Spleen (tissue), 11 donors: Measurements from ENCODE around the gene KANK2. TPM values are rescaled to one million over a fixed set of nuclear protein-coding genes. Genes with fewer than 3 reads are reported as not detected.
"Not testable (repeated sequence)": the region's sequence is repeated elsewhere in the genome, so short reads cannot be mapped to it uniquely, and the experiment has no call there.

Experiments
- DNase-seq: peaks from one replicate; pipeline ENCODE4 v3.0.0-alpha.2; 2020
- H3K27ac ChIP-seq, 8 donors: fragments of 200-600 bp; sonication (generic) in 7 of 8; 1 replicate in 4 of 8; 2 replicates in 4 of 8; pipeline versions ENCODE4 v1.5.0 to v1.8.0; 2016 to 2021; ENCODE audit warnings: inconsistent platforms in 4 of 8, mild to moderate bottlenecking in 4 of 8, moderate library complexity in 1 of 8
- H3K27me3 ChIP-seq, 7 donors: fragments of 200-600 bp; sonication (generic) in 6 of 7; replicated peaks in 1 of 7; 1 replicate in 4 of 7; 2 replicates in 3 of 7; pipeline versions ENCODE4 v1.5.0 to v1.8.0; 2016 to 2021; ENCODE audit warnings: inconsistent platforms in 3 of 7, mild to moderate bottlenecking in 1 of 7
- H3K36me3 ChIP-seq, 6 donors: fragments of 200-600 bp; sonication (generic) in 5 of 6; 1 replicate in 4 of 6; 2 replicates in 2 of 6; pipeline versions ENCODE4 v1.5.0 to v1.8.0; 2016 to 2021; ENCODE audit warnings: inconsistent platforms in 2 of 6
- H3K4me1 ChIP-seq, 6 donors: fragments of 200-600 bp; sonication (generic) in 5 of 6; 1 replicate in 3 of 6; 2 replicates in 3 of 6; pipeline versions ENCODE4 v1.5.0 to v1.8.0; 2016 to 2021; ENCODE audit warnings: inconsistent platforms in 3 of 6
- H3K4me3 ChIP-seq, 8 donors: fragments of 200-600 bp; sonication (generic) in 7 of 8; 1 replicate in 4 of 8; 2 replicates in 4 of 8; pipeline versions ENCODE4 v1.5.0 to v1.8.0; 2016 to 2021; ENCODE audit warnings: inconsistent platforms in 4 of 8, mild to moderate bottlenecking in 4 of 8, moderate library complexity in 2 of 8
- H3K9me3 ChIP-seq, 8 donors: fragments of 200-600 bp; sonication (generic) in 7 of 8; 1 replicate in 4 of 8; 2 replicates in 4 of 8; pipeline versions ENCODE4 v1.5.0 to v1.8.0; 2016 to 2021; ENCODE audit warnings: inconsistent platforms in 4 of 8
- POLR2A ChIP-seq, 3 donors: fragments of 450-650 bp; IDR thresholded peaks; one replicate each; pipeline ENCODE4 v1.5.1; 2017; ENCODE audit warnings: antibody characterized with exemption in 3 of 3, mild to moderate bottlenecking in 1 of 3
- POLR2AphosphoS5 ChIP-seq, 3 donors: sonication (generic); formaldehyde crosslinking; IDR thresholded peaks; one replicate each; pipeline ENCODE4 v1.5.1; 2017; ENCODE audit warnings: antibody characterized with exemption in 3 of 3
- WGBS, 5 donors: extraction: QIAGEN DNeasy Blood & Tissue Kit in 3 of 5; methylation state at CpG; one replicate each; pipeline versions ENCODE4 v1.1.5 to v1.1.7; 2013 to 2018; 5-methylcytosine and 5-hydroxymethylcytosine counted together
- intact Hi-C: fragments of 100-400 bp; cut with DNase I; formaldehyde crosslinking; loops from one replicate; pipeline ENCODE4 v1.15.0; 2023; ENCODE audit warnings: low total_unique reads
- polyA plus RNA-seq, 3 donors: library from polyadenylated mRNA; stranded (reverse); fragments of 200-250 nt; gene quantifications; one replicate each; pipeline ENCODE4 v1.2.1, GENCODE V29; 2013
- total RNA-seq, 7 donors: library from RNA; depleted of rRNA in 3 of 7; stranded (reverse); fragments of >200 nt in 3 of 7; fragmentation: NEBNext Ultra II Directional in 4 of 7; extraction: Animal tissue kit (Norgen Biotek cat#: 25700) in 4 of 7; gene quantifications; one replicate each; pipeline versions ENCODE4 v1.1.0 to v1.2.1, GENCODE V29; 2016 to 2021
- TF ChIP-seq, protein P1 (sequence below), 11 experiments: fragments of 200-600 bp in 7 of 11; fragments of 450-650 bp in 4 of 11; sonication (generic) in 4 of 11; IDR thresholded peaks in 8 of 11; conservative IDR thresholded peaks in 3 of 11; 1 replicate in 7 of 11; 2 replicates in 4 of 11; pipeline versions ENCODE4 v1.4.0 to v1.8.0; 2016 to 2021; ENCODE audit warnings: antibody characterized with exemption in 11 of 11, inconsistent platforms in 4 of 11, mild to moderate bottlenecking in 1 of 11
- donor health status: healthy with polysubstance abuse.
- donor health status: DM: no; HTN: no; CAD: no; lungs with moderate emphysema.
- donor health status: DM: no; HTN: no; CAD: no.
- donor health status: Bipolar disorder and iron deficiency.
- donor health status: healthy.
- donor health status: DM: no; HTN: no; CAD: no.
- donor health status: DM: yes; HTN: yes; CAD: no.

Gene KANK2
- total and polyA plus RNA-seq, 10 donors, result 16.3 to 144 (median 84.5) TPM

DNA sequence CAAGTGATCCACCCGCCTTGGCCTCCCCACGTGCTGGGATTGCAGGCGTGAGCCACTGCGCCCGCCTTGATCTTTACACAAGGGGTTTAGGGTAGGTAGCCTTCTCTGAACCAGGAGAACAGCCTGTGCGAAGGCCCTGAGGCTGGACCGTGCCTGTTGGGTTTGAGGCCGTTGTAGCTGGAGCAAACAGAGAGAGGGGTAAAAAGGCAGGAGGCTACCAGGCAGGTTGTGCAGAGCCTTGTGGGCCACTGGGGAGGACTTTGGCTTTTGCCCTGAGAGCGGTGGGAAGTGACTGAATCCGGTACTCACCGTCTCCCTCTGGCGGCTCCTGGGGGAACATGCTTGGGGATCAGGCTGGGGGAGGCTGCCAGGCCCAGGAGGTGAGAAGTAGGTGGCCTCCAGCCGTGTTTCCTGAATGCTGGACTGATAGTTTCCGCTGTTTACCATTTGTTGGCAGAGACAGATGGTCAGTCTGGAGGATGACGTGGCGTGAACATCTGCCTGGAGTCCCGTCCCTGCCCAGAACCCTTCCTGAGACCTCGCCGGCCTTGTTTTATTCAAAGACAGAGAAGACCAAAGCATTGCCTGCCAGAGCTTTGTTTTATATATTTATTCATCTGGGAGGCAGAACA, 66.4 kb downstream of the KANK2 start:
- Histone ChIP-seq H3K27ac (peak overlapping the region; percentile 4 to 75 (median 38)), H3K36me3 (peaks cover 0 to 87% (median 49%) of the 10 kb centered on the region in 6 donors), H3K9me3 (no peaks in the 10 kb centered on the region), H3K4me1 (peaks cover 6 to 22% (median 17%) of the 10 kb centered on the region in 6 donors), H3K27me3 (no peaks in the 10 kb centered on the region), H3K4me3 (no peak overlapping the region)
- intact Hi-C loops, result loop anchor here (5.0 kb wide), 1 partner anchor 94 kb away; no protein-coding TSS in a partner anchor
- TF ChIP-seq, protein P1, sequence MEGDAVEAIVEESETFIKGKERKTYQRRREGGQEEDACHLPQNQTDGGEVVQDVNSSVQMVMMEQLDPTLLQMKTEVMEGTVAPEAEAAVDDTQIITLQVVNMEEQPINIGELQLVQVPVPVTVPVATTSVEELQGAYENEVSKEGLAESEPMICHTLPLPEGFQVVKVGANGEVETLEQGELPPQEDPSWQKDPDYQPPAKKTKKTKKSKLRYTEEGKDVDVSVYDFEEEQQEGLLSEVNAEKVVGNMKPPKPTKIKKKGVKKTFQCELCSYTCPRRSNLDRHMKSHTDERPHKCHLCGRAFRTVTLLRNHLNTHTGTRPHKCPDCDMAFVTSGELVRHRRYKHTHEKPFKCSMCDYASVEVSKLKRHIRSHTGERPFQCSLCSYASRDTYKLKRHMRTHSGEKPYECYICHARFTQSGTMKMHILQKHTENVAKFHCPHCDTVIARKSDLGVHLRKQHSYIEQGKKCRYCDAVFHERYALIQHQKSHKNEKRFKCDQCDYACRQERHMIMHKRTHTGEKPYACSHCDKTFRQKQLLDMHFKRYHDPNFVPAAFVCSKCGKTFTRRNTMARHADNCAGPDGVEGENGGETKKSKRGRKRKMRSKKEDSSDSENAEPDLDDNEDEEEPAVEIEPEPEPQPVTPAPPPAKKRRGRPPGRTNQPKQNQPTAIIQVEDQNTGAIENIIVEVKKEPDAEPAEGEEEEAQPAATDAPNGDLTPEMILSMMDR (IDR thresholded peaks at IDR 0.05 in 8 of 11, conservative IDR thresholded peaks at IDR 0.05 in 3 of 11), result peak; percentile 83 to 96 (median 94)
- TF ChIP-seq POLR2AphosphoS5 (IDR thresholded peaks at IDR 0.05) (peak; percentile 36 to 79 (median 76)), POLR2A (IDR thresholded peaks at IDR 0.05) (no peak)
- 46 to 55% (median 48%) methylated on average over 17 to 19 of the region's 19 CpGs for WGBS, 5 donors
- DNase-seq, result peak; percentile 93

DNA sequence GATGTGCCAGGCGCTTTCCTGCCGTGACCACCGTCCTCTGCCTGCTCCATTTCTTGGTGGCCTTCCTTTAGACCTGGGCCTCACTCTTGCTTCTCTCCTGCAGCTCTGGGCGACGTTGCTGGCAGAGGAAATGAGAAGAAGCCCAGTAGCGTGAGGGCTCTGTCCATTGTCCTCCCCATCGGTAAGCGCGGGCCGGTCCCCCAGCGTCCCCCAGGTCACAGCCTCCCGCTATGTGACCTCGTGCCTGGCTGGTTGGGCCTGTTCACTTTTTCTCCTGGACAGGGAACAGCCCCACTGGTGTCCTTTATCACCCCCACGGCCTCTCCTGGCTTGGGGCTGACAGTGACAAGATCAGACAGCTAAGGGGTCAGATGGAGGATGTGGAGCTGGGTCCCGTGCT, 69.4 kb downstream of the KANK2 start:
- H3K27ac ChIP-seq, result peak overlapping the region in 1 of 8 donors; percentile 7
- DNase-seq, result no peak
- no peak for TF ChIP-seq POLR2AphosphoS5 (IDR thresholded peaks at IDR 0.05)
- no peak for TF ChIP-seq POLR2A (IDR thresholded peaks at IDR 0.05)
- TF ChIP-seq, protein P1 (IDR thresholded peaks at IDR 0.05 in 8 of 11, conservative IDR thresholded peaks at IDR 0.05 in 3 of 11), result no peak
- H3K4me1 ChIP-seq, result peaks cover 6 to 24% (median 18%) of the 10 kb centered on the region in 6 donors
- H3K36me3 ChIP-seq, result peaks cover 0 to 99% (median 71%) of the 10 kb centered on the region in 6 donors
- H3K9me3 ChIP-seq, result no peaks in the 10 kb centered on the region
- intact Hi-C loops, result loop anchor here (5.0 kb wide), 1 partner anchor 74 kb away; no protein-coding TSS in a partner anchor
- 89 to 96% (median 93%) methylated on average over 15 of the region's 15 CpGs for WGBS, 5 donors
- H3K27me3 ChIP-seq, result no peaks in the 10 kb centered on the region
- no peak overlapping the region for H3K4me3 ChIP-seq

DNA sequence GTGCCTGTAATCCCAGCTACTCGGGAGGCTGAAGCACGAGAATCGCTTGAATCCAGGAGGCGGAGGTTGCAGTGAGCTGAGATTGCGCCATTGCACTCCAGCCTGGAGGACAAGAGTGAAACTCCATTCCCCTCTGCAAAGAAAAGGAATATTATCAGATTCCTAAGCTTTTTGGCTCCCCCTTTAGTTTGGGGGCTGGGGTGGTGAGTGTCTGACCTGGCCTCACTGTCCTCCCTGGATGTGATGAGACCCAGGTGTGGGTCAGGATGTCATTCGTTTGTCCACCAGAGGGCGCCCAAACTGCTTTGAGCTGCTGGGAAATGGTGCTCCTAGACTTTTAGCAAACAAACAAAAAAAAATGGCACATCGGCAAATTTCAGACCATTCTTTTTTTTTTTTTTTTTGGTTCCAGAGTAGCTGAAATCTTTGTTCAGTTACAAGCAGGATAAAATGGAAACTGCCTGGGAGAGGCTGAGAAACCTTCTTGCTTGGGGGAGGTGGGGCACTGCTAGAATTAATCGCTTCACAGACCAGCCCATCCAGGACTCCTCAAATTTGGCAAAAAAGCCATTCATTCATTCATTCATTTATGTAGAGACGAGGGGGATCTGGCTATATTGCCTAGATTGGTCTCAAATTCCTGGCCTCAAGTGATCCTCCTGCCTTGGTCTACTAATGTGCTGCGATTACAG, 71.2 kb downstream of the KANK2 start:
- H3K4me3 ChIP-seq, result no peak overlapping the region
- 57 to 68% (median 63%) methylated on average over 11 of the region's 11 CpGs for WGBS, 5 donors
- intact Hi-C loops, result loop anchor here (5.0 kb wide), 1 partner anchor 76 kb away; no protein-coding TSS in a partner anchor
- H3K4me1 ChIP-seq, result peaks cover 6 to 21% (median 16%) of the 10 kb centered on the region in 6 donors
- peaks cover 0 to 99% (median 68%) of the 10 kb centered on the region in 6 donors for H3K36me3 ChIP-seq
- no peaks in the 10 kb centered on the region for H3K27me3 ChIP-seq
- H3K27ac ChIP-seq, result no peak overlapping the region
- no peaks in the 10 kb centered on the region for H3K9me3 ChIP-seq
- DNase-seq, result peak; percentile 93
- TF ChIP-seq POLR2A (IDR thresholded peaks at IDR 0.05), result no peak
- TF ChIP-seq, protein P1 (IDR thresholded peaks at IDR 0.05 in 8 of 11, conservative IDR thresholded peaks at IDR 0.05 in 3 of 11), result peak; percentile 21 to 85 (median 76)
- peak in 2 of 3 donors; percentile 14 to 19 for TF ChIP-seq POLR2AphosphoS5 (IDR thresholded peaks at IDR 0.05)

DNA sequence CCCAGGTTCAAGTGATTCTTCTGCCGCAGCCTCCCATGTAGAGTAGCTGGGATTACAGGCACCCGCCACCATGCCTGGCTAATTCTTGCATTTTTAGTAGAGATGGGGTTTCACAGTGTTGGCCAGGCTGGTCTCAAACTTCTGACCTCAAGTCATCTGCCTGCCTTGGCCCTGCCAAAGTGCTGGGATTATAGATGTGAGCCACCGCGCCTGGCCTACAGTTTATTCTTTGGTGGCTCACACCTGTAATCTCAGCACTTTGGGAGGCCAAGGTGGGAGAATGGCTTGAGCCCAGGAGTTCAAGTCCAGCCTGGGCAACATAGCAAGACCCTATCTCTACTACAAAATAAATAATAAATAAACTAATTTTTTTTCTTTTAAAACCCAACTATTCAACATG, 73.2 kb downstream of the KANK2 start:
- DNase-seq, H3K27ac ChIP-seq, H3K9me3 ChIP-seq, H3K27me3 ChIP-seq, H3K4me1 ChIP-seq, H3K4me3 ChIP-seq, intact Hi-C loops: not testable (repeated sequence)
- H3K36me3 ChIP-seq, result peaks cover 0 to 99% (median 65%) of the 10 kb centered on the region in 6 donors
- 96 to 100% (median 98%) methylated on average over 4 of the region's 4 CpGs for WGBS, 5 donors
